ENCODE results near the gene VPS13D.

Gene VPS13D

DNA sequence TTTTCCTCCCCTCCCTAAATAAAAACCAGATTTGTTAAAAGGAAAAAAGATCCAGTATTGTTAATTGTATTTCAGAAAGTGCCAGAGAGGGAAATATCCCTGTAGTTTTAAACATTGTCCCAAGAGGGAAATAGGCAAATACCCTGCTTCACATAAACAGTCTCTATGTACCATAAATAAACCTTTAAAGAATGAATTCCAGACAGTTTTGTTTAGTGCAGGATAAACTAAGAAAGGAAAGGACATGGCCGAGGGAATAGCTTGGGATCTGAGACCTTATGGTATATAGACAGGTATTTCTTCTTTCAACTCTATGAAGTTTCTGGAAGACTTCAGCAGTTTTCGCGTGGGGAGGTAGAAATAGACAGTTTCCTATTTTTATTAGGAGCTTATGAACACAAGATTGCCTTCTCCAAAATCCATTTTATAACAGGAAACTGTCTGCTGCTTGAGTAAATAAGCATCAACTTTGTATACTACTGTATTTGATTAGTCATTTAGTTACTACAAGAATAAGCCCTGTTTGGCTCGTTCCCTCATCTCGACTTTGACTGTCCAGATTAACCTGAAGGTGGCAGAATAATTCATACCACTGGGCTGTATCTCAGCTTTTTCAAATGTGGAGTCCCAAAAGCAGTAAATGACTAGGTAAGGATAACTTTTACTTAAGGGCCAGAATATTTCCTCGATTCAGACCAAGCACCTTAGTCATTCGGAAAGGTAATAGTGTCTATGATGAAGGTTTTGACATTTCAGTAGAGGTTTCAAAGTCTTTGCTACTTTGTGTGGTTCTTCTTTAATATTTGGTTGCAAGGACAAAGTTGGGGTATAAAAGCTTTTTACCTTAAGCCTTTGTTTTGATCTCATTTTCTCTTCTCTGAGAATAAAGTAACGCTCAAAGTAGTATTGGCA lies 177.5 kb downstream of the VPS13D start:
- no peak for DNase-seq

DNA sequence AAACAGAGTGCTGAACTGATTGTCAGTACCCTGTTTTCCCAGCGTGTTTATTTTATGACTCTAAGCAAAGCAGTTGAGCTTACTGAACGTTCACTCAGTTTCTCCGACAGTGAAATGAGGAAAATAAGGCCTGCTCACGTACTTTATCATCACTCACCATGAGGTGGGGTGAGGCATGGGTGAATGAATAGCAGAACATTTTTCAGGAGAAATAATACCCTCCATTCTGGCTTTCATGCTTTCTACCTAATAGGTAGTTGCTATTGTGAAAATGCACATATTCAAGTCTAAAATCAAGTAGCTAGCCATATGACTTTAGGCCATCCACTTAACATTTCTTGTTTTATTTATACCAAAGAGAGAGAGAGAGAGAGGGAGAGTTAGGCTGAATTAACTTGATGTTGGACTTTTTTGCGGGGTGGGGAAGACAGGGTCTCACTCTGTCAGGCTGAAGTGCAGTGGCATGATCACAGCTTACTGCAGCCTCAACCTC lies 178.2 kb downstream of the VPS13D start:
- DNase-seq = no peak

DNA sequence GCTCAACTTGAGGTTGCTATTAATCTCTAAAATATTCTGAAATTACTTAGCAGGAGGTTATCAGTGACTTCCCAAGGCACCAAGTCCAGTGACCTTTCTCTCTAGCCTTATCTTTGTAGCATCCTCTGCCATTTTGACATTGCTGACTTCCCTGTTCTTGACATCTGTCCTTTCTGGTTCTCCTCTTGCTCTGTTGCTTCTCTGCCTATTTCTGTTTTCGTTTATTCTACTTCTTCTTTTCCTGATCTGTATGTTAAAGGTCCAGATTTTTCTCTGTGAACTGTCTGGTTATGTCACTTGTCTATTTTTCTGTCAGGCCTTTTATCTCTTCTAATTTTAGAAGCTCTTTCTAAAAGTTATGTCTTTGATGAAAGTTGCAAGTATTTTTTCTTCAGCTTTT lies 178.8 kb downstream of the VPS13D start:
- no peak for DNase-seq

DNA sequence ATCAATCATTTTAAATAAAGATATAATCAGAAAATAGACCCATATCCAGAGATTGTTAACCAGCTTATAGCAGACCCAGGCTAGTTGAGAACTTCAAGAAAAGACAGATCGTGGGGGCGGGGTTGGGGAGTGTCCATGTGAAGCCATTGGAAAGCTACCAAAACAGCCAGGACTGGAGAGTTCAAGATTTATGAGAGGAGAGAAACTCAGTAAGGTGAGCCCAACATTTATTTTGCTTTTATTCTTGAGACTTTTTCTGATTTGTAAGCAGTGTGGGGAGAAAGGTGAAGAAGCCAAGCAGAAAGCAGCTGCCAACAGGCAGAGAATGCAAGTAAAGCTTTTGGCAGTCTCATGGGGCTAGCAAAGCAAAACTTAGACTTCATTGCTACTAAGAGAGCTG lies 179.9 kb downstream of the VPS13D start:
- no peak for DNase-seq

DNA sequence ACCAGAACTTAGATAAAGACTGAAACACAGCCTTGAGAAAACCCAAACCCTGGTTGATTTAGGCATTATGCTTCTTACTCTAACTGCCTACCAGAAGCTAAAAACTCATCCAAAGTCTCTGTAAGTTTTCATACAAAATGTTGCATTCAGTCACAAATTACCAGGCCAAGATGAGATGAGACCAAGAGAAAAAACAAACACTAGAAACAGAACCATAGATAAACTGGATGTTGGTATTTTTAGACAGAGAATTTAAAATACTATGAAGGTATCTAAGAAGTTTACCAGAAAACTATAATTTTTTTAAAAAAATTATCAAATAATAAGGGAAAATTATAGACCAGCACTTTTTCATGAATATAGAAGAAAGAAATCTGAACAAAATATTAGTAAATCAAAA lies 180.5 kb downstream of the VPS13D start:
- DNase-seq = no peak

DNA sequence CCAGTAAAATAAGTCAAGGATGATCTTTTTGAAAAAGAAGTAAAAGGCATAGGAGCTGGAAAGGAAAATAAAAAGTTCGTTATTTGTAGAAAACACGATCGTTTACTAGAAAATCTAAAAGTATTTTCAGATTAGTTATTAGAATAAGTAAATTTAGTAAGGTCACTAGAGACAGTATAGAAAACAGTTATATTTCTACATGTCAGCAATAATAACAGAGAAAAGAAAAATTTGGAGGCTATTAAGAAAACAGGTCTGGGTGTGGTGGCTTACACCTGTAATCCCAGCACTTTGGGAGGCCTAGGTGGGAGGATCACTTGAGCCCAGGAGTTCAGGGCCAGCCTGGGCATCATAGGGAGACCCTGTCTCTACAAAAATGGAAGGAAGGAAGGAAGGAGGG lies 181.3 kb downstream of the VPS13D start:
- DNase-seq = no peak

DNA sequence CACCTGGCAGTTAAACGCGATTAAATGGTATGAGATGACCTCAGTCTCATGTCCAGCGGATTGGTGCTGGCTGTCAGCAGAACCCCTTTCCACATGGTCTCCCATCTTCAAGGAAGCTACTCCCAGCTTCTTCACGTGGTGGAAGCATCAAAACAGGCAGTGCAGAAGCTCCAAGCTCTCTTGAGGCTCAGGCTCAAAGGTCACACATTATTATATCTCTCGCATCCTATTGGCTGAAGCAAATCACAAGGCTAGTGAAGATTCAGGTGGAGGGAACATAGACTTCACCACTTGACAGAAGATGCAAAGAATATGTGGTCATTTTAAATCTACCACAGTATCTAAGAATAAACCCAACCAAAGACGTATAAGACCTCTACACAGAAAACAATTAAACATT lies 181.9 kb downstream of the VPS13D start:
- DNase-seq = no peak

DNA sequence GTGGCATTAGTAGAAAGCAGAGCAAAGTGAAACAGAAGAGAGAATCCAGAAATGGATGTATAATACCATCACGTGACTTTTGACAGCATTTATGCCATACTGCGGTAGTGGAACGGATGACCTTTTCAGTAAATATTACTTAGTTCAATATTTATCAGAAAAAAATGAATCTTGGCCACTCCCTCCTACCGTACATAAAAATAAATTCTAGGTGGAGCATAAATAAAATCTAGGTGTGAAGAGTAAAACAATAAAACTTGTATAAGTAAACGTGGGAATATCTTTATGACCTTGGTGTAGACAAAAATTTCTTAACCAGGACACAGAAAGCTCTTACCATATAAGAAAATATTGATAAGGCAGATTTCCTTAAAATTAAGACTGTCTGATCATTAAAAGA lies 182.6 kb downstream of the VPS13D start:
- DNase-seq = no peak

DNA sequence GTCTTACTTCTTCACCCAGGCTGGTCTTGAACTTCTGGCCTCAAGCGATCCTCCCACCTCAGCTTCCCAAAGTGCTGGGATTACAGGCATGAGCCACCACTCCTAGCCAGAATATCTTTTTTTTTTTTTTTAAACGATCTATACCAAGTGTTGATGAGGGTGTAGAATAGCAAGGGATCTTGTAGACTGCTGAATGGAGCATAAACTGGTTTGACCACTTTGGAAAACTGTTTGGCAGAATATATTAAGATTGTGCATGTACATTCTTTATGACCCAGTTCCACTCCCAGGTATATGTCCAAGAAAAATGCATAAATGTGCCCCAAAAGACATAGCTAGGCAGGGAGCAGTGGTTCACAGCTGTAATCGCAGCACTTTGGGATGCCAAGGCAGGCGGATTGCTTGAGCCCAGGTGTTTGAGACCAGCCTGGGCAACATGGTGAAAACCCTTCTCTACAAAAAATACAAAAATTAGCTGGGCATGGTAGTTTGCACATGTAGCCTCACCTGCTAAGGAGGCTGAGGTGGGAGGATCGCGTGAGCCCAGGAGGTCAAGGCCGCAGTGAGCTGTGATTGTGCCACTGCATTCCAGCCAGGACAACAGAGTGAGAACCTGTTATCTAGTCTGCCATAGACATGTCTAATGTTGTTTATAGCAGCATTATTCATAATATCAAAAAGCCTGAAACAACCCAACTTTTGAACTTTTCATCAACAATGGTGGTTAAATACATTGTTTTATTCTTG lies 184.0 kb downstream of the VPS13D start:
- no peak for DNase-seq

DNA sequence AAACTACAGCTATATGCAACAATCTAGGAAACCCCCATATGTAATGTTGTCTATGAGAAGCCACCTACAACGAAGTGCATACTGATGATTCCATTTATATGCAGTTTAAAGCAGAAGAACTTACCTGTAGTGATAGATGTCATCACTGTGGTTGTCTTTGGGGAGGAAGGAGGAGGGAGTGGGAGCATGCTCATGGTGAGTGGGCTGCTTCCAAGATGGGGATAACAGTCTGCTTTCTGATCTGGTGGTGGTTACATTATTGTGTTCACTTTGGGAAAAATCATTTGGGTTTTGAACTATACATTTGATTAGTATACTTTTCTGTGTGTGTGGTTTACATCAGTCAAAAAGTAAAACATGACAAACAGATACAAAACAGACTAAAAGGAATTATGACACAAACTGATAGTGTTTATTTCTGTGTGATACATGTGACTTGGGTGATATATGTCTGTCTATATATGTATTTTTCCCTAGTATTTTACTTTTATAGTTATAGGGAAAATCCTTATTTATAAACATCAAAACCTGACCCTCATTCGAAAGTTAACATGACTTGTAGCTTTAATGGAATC lies 184.7 kb downstream of the VPS13D start:
- no peak for DNase-seq

DNA sequence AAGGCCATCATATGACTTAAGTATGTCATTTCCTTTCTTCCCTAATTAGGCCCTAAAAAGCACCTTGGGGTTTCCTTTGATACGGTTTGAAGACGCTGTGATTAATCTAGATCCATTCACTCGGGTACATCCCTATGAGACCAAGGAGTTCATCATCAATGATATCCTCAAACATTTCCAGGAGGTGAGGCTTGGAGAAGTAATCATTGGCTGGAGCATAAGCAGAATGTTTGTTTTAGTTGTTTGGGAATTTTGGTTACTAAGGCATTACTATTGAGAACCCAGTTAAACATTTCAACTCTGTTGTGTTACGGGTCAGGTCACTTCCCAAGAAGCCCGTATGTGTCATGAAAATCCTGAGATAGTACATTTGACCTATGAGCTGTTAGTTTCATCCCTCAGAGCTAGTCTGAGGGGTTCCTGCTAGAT lies 185.2 kb downstream of the VPS13D start:
- no peak for DNase-seq

DNA sequence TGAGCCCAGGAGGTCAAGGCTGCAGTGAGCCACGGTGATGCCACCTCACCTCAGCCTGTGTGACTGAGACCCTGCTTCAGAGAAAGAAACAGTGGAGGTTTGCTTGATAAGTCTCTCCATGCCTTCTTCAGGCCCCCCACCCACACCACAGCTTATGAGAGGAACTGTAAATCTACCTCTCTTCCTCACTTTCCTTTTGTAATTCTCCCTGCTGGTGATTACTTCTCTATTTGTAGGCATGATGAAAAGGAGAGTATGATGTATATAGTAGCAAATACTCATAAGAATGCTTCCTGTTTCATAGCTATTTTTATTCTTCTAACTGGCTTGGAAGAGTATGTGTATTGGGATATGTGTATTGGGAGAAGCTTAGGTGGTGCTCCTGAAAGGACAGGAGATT lies 186.3 kb downstream of the VPS13D start:
- no peak for DNase-seq

DNA sequence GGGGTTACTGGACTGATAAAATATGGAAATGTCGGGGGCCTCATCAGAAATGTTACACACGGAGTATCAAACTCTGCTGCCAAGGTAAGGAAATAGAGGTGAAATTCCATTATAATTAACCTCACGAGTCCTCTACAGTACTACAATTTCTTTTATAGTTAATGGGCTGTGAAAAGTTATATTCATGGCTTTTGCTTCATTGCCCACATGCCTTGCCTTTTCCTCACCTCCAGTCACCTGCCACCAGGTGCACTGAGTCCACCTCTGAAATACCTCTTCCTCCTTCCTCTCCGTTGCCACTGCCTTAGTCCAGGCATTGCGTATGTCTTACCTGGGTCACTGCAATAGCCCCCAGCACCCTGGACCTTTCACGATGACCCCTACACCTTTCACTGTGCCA lies 186.9 kb downstream of the VPS13D start:
- DNase-seq = no peak

DNA sequence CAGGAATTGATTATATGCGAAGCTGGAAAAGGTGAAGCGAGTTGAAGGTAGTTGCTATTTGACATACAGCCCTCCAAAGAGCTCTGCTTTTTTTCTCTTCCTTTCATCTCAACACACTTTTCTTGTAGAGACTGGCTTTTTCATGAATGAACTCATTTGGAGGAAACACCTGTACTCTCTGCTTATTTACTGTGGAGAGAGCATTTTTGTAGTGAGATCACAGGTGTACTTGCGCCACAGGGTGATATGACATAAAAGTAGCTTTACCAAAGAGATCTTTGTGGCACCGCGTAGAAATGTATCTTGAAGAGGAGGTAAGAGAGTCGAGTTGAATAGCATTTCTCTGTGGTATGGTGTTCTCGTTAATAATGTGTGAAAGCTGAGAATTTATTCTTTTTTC lies 187.6 kb downstream of the VPS13D start:
- no peak for DNase-seq

DNA sequence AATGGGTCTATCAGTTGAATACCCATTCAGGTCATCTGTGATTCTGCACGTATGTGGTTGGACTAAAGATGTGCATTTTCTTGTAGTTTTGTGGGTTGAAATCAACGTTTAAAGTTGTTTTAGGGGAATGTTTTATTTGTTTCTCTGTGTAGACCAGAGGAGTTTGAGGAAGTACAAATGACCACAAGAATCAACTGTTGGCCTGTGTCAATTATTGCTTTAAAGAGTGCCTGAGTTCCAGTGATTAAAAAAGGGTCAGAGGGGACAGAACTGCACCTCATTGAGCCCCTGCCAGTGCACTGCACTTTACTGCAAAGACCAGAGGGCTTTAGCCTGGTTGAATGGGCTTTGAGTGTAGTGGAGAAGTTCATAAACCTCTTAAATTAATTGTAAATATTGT lies 190.3 kb downstream of the VPS13D start:
- no peak for DNase-seq

DNA sequence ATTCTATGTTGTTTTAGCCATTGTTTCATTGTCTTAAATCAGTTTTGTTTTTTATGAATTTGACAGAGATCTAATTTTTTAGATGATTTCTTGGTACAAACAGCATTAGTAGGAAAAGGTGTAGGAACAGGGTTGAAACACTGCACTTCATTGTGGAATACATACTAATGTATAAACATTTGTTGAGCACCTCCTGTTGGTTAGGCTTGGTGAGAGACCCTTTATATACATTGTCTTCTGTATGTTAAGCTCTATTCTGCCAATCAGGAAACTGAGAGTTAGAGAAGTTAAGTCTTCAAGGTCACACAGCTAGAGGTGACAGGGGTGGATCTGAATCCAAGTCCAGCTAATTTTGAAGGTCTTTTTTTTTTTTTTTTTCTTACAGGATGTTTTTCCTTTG lies 192.7 kb downstream of the VPS13D start:
- no peak for DNase-seq

DNA sequence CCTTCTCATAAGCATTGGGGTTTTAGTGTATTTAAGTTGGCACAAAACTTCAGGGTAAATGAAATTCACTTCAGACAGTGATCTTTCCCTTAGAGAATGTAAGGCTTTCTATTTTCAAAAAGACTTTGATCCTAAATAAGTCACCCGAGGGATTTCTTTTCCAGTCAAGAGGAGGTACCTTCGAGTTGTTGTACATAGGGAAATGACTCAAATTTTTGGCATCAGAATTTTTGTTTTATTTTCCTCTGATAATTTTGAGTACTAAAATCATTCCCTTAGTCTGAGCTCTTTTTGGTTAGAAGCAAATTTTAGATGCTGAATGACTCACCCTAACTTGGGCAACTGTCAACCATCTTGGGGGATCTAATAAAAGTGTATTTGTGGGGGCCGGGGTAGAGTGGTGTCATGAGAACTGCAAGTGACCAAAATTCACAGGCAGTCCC lies 194.3 kb downstream of the VPS13D start:
- DNase-seq = no peak

DNA sequence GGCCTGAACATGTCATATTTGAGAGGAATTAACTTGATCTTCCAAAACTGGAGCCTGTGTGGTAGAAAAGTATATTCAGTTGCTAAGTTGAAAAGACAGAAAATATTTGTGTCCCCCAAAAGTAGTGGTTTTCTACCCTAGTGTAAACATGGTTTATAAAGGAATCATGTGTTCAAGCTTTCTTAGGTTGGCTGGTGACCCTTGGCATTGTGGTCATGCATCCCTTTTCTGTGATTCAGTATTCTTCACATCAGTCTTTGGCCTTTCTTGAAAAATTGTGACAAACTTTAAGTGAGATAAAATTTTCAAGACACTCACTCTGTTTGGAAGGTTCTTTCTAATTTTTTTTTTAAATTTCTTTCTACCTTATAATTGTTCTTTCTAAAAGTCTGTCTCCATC lies 195.0 kb downstream of the VPS13D start:
- DNase-seq = no peak

DNA sequence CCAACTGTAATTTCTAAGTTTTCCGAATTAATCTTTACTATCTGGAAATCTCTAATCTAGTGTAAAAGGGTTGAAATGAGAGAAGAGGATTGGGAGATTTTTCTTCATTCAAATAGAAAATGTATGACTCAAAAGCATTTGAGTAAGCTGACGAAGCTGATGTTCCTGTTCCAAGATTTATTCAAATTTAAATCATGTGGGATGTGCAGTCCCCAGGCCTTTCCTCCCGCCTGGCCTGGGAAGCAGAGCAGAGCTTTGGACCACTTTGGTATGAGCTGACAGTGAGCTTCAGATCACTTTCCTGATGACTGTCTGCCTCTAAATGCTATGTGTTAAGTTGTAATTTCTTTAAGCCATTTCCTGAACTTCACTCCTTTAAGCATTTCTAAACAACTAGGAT lies 196.2 kb downstream of the VPS13D start:
- no peak for DNase-seq

DNA sequence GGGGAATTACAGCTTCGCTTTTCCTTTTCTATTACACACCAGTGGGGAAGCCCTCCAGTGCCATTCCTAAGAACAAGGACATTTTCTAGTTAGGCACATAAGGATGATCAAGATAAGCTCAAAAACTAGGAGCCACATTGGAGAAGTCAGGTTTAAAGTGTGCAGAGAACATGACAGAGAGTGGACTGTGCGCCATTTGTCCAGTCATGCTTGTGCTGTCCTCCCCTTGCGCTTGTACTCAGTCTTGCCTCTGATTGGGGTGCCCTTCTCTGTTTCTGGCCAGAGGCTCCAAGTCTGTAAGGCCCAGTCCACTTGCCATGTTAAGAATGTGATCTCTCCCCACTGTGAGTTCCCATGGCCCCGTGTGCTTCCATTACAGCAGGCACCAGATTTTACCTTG lies 198.5 kb downstream of the VPS13D start:
- DNase-seq = no peak

DNA sequence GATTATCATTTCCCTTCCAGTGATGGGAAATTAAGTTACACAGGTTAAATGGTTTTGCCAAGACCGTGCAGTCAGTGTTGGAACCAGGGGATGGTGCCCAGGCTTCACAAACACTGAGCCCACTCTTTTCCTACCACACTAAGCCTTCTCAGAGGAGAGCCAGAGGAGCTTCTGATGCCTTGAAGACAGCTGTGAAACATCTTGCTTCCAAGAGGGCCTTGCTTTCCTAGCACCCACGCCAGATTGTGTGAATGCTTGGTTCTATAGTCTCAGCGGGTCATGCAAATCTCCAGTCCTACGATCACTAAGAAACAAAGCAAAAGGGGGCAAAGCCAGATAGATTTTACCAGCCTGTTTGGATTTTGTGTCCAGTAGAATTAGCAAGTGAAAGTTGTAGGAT lies 200.7 kb downstream of the VPS13D start:
- no peak for DNase-seq

DNA sequence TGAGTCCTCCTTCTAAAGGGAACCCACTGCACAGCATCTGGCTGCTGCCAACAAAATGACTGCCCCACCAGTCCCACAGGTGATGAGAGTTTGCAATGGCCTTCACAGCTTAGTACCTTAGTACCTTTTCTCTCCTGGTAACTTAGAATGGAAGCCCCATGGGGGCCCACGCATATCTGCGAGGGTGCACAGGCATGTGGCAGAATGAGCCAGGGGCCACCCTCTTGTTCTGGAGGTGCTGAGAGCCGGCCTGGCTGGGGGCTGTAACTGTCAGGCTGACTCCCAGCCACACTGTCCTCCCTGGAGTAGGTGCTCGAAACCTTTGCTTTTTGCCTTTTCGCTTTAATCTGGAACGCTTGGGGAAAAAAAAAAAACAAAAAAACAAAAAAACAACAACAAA lies 203.1 kb downstream of the VPS13D start:
- no peak for DNase-seq

DNA sequence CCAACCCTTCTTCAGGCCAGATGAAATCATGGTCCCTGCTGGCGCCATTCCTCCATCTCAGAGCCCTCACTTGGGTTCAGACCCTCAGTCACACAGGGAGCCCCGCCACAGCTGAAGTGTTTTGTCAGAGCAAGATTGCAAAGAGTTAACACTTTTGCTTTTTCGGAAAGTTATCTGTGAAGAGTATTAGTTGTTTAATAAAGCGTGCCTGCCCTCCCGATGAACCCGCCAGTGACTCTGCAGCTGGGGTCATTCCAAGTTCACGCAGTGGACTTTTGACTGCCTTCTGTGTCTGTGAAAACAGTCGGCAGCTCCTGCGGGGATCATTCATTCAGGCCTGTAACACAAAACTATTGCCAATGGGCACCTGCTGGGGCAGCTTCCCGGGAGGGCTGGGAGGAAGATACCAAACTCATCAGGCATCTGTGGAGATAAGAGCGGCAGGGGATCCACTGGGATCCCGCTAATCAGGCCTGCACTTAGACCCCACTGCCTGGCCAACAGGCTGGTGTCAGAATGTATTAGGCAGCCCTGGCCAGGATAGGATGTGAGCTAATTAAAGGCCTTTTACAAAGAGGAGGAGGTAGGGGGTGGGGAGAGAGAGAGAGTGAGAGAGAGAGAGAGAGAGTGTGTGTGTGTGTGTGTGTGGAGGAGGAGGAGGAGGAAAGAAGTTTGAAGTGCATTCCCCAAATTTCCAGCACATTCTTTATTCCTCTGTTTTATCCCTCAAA lies 203.7 kb downstream of the VPS13D start:
- no peak for DNase-seq

Data from SHP77 (cell line).